ENCODE results near the gene MATR3. TPM values are rescaled to one million over a fixed set of nuclear protein-coding genes. Genes with fewer than 3 reads are reported as not detected.

The MATR3 gene
- total RNA-seq, 4 donors from 2014 or later, result 343 to 366 (median 354) TPM

- intact Hi-C loops (cut with DNase I), result no loop called here
- TF ChIP-seq CTCF (IDR thresholded peaks at IDR 0.05) (no peak), POLR2A (IDR thresholded peaks at IDR 0.05) (no peak)
- DNase-seq, result no peak
- Histone ChIP-seq H3K4me3 (replicated peaks in 1 of 3) (no peak overlapping the region), H3K9me3 (no peaks in the 10 kb centered on the region), H3K4me1 (peaks cover 10 to 11% of the 10 kb centered on the region in 2 donors), H3K36me3 (no peaks in the 10 kb centered on the region), H3K27ac (no peak overlapping the region), H3K27me3 (no peaks in the 10 kb centered on the region)
- WGBS, 2 donors, result 81 to 97% methylated on average over 3 of the region's 3 CpGs
Observed at GRCh38 chr5:139377226-139377625, 83.7 kb downstream of the MATR3 start.

GRCh38 chr5:139378101-139378825 is 84.7 kb downstream of the MATR3 start:
- Histone ChIP-seq H3K4me3 (replicated peaks in 1 of 3) (no peak overlapping the region), H3K4me1 (peaks cover 9 to 10% of the 10 kb centered on the region in 2 donors), H3K9me3 (no peaks in the 10 kb centered on the region), H3K36me3 (no peaks in the 10 kb centered on the region), H3K27me3 (no peaks in the 10 kb centered on the region), H3K27ac (no peak overlapping the region)
- WGBS, 2 donors, result 53 to 79% methylated on average over 13 to 37 of the region's 47 CpGs
- TF ChIP-seq POLR2A (IDR thresholded peaks at IDR 0.05) (no peak), CTCF (IDR thresholded peaks at IDR 0.05) (no peak)
- intact Hi-C loops (cut with DNase I), result no loop called here
- peak in 1 of 2 donors; percentile 24 for DNase-seq

- no peak overlapping the region for H3K4me3 ChIP-seq (replicated peaks in 1 of 3)
- no peaks in the 10 kb centered on the region for H3K9me3 ChIP-seq
- intact Hi-C loops (cut with DNase I), result no loop called here
- TF ChIP-seq CTCF (IDR thresholded peaks at IDR 0.05) (no peak), POLR2A (IDR thresholded peaks at IDR 0.05) (no peak)
- H3K36me3 ChIP-seq, result no peaks in the 10 kb centered on the region
- peaks cover 3% of the 10 kb centered on the region in 2 donors for H3K4me1 ChIP-seq
- H3K27me3 ChIP-seq, result no peaks in the 10 kb centered on the region
- DNase-seq, result no peak
- no peak overlapping the region for H3K27ac ChIP-seq
- WGBS, 2 donors, result 83 to 87% methylated on average over 12 to 13 of the region's 13 CpGs
Observed at GRCh38 chr5:139378941-139379361, 85.4 kb downstream of the MATR3 start.

GRCh38 chr5:139379626-139380449 is 86.3 kb downstream of the MATR3 start:
- Histone ChIP-seq H3K9me3 (no peaks in the 10 kb centered on the region), H3K4me3 (replicated peaks in 1 of 3) (no peak overlapping the region), H3K27ac (no peak overlapping the region), H3K27me3 (no peaks in the 10 kb centered on the region), H3K4me1 (peaks cover 0 to 9% of the 10 kb centered on the region in 2 donors), H3K36me3 (no peaks in the 10 kb centered on the region)
- no peak for TF ChIP-seq POLR2A (IDR thresholded peaks at IDR 0.05)
- TF ChIP-seq CTCF (IDR thresholded peaks at IDR 0.05), result no peak
- intact Hi-C loops (cut with DNase I), result no loop called here
- no peak for DNase-seq
- 88% methylated on average over 11 to 15 of the region's 15 CpGs for WGBS, 2 donors

Small RNAs within 50 kb of the gene (small RNA-seq; reads per million reads assigned to genes)
- not detected for gene RNA5SP195
- 17.2 reads per million, percentile 94 among the genes with 10 or more reads in this experiment for gene SNORA74A
- gene SNORA74D, result 13.2 reads per million, percentile 93 among the genes with 10 or more reads in this experiment

Other genes with a start within 250 kb of the MATR3 start
- gene SIL1, start 95.4 kb upstream of the MATR3 start, total RNA-seq, result 100 to 1,000 TPM in 2 of 4 donors, 10 to 100 TPM in 2; 57.5 to 103 (median 81.7) TPM
- gene PAIP2, start 48.1 kb downstream of the MATR3 start, total RNA-seq, result 100 to 1,000 TPM in 3 of 4 donors, 10 to 100 TPM in 1; 92.7 to 136 (median 117) TPM
- not detected for gene SLC23A1, start 89.6 kb downstream of the MATR3 start, total RNA-seq
- gene MZB1, start 96.2 kb downstream of the MATR3 start, total RNA-seq, result 1 to 10 TPM in 2 of 4 donors, not detected in 2; 1.1 to 6.0 TPM
- 1 to 10 TPM; 1.6 to 4.2 (median 1.9) TPM for gene PROB1, start 101.4 kb downstream of the MATR3 start, total RNA-seq
- gene SPATA24, start 110.3 kb downstream of the MATR3 start, total RNA-seq, result 10 to 100 TPM in 1 of 4 donors, 1 to 10 TPM in 3; 6.5 to 14.2 (median 7.3) TPM
- gene DNAJC18, start 145.8 kb downstream of the MATR3 start, total RNA-seq, result 10 to 100 TPM in 3 of 4 donors, 1 to 10 TPM in 1; 7.9 to 21.0 (median 12.7) TPM
- 10 to 100 TPM; 26.7 to 46.2 (median 31.4) TPM for gene ECSCR, start 169.0 kb downstream of the MATR3 start, total RNA-seq
- gene SMIM33, start 177.3 kb downstream of the MATR3 start, total RNA-seq, result not detected
- gene STING1, start 189.0 kb downstream of the MATR3 start, total RNA-seq, result 10 to 100 TPM; 28.4 to 59.9 (median 38.6) TPM

Data from thyroid gland (tissue), 4 donors.